Body of pancreas (tissue), 4 donors: ENCODE results near the gene CUL4A.

Experiments used
- POLR2A ChIP-seq, 3 donors: fragments of 450-650 bp; IDR thresholded peaks; one replicate each; pipeline ENCODE4 v1.6.1; 2016; ENCODE audit warnings: antibody characterized with exemption in 3 of 3, mild to moderate bottlenecking in 2 of 3
- TF ChIP-seq, protein P1 (sequence below), 7 experiments: fragments of 450-650 bp in 4 of 7; fragments of 200-600 bp in 3 of 7; sonication (generic) in 3 of 7; IDR thresholded peaks; one replicate each; pipeline ENCODE4 v1.5.1; 2016 to 2019; ENCODE audit warnings: antibody characterized with exemption in 7 of 7

DNA sequence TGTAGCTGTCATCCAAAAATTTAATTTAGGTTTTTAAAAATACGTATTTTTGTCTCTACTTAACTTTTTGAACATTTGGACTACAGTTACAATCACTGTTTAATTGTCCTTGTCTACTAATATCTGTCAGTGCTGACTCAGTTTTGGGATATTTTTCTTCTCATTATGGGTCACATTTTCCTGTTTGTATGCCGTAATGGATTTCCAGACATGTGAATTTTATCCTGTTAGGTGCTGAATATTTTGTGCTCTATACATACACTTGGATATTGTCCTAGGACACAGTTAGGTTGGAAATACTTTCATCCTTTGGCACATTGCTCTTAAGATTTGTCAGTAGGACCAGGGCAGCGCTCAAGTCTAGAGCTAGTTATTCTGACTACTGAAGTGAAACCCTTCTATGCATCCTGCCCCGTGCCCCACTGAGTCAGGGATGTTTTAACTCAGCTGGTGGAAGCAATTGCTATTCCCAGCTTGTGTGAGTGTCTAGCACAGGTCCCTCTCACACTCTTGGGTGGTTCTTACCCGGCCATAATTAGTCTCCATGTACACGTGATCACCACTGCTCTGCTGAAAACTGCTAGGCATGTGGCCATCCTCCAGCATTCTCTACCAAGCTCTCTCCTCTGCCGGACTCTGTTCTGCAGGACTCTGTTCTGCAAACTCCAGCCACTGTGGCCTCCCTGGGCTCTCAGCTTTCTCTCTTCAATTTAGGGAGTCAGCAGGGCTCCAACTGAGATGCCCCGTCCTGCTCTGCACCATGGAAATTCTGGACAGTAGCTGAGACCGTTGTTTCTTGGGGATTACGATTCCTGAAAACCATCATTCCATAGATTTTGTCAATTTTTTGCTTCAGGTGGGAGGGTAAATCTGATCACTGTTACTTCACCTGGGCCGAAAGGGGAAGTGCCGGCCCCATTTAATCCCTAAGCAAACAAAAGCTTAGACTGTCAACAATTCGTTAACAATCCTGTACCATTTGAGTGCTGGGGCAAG, 39.8 kb upstream of the CUL4A start:
- TF ChIP-seq, protein P1, sequence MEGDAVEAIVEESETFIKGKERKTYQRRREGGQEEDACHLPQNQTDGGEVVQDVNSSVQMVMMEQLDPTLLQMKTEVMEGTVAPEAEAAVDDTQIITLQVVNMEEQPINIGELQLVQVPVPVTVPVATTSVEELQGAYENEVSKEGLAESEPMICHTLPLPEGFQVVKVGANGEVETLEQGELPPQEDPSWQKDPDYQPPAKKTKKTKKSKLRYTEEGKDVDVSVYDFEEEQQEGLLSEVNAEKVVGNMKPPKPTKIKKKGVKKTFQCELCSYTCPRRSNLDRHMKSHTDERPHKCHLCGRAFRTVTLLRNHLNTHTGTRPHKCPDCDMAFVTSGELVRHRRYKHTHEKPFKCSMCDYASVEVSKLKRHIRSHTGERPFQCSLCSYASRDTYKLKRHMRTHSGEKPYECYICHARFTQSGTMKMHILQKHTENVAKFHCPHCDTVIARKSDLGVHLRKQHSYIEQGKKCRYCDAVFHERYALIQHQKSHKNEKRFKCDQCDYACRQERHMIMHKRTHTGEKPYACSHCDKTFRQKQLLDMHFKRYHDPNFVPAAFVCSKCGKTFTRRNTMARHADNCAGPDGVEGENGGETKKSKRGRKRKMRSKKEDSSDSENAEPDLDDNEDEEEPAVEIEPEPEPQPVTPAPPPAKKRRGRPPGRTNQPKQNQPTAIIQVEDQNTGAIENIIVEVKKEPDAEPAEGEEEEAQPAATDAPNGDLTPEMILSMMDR (IDR thresholded peaks at IDR 0.05) = no peak
- no peak for TF ChIP-seq POLR2A (IDR thresholded peaks at IDR 0.05)
